H9 (cell line): ENCODE data around the gene STPG1. TPM values are rescaled to one million over a fixed set of nuclear protein-coding genes. Genes with fewer than 3 reads are reported as not detected.

ENCODE experiments used
- DNase-seq: peaks from one replicate; pipeline ENCODE4 v3.0.0-alpha.2; 2017
- H2AFZ ChIP-seq: one replicate; pipeline ENCODE4 v1.6.1; 2013; ENCODE audit warnings: mild to moderate bottlenecking, low read length, control low read depth, moderate library complexity
- H2AK5ac ChIP-seq: 2 replicates; pipeline ENCODE4 v1.6.1; 2013; ENCODE audit warnings: low read length, control low read depth, mixed read lengths; ENCODE audit not compliant: insufficient read length
- H2BK120ac ChIP-seq: one replicate; pipeline ENCODE4 v1.6.1; 2013; ENCODE audit warnings: low read depth, mild to moderate bottlenecking, low read length, control low read depth, inconsistent platforms; ENCODE audit not compliant: poor library complexity, severe bottlenecking
- H2BK12ac ChIP-seq: 2 replicates; pipeline ENCODE4 v1.6.1; 2013; ENCODE audit warnings: low read length, control low read depth, mixed read lengths, low read depth; ENCODE audit not compliant: insufficient read length
- H2BK15ac ChIP-seq: 2 replicates; pipeline ENCODE4 v1.6.1; 2013; ENCODE audit warnings: low read depth, low read length, control low read depth
- H2BK20ac ChIP-seq: one replicate; pipeline ENCODE4 v1.6.1; 2013; ENCODE audit warnings: low read depth, mild to moderate bottlenecking, low read length, control low read depth, inconsistent platforms; ENCODE audit not compliant: poor library complexity, severe bottlenecking
- H2BK5ac ChIP-seq: 2 replicates; pipeline ENCODE4 v1.6.1; 2013; ENCODE audit warnings: low read length, control low read depth, mixed read lengths; ENCODE audit not compliant: insufficient read length
- H3K14ac ChIP-seq: 2 replicates; pipeline ENCODE4 v1.6.1; 2013; ENCODE audit warnings: low read length, control low read depth; ENCODE audit not compliant: insufficient read depth
- H3K18ac ChIP-seq: 2 replicates; pipeline ENCODE4 v1.6.1; 2013; ENCODE audit warnings: low read depth, mild to moderate bottlenecking, mixed read lengths, low read length, control low read depth; ENCODE audit not compliant: insufficient read length
- H3K23ac ChIP-seq: 2 replicates; pipeline ENCODE4 v1.6.1; 2013; ENCODE audit warnings: low read length, control low read depth, mixed read lengths, low read depth; ENCODE audit not compliant: insufficient read length
- H3K23me2 ChIP-seq: 2 replicates; pipeline ENCODE4 v1.6.1; 2013; ENCODE audit warnings: low read depth, mild to moderate bottlenecking, mixed read lengths, low read length, control low read depth; ENCODE audit not compliant: insufficient read length, poor library complexity, severe bottlenecking
- H3K27ac ChIP-seq: 2 replicates; pipeline ENCODE4 v1.5.1; 2013; ENCODE audit warnings: low read length, control low read depth, mixed read lengths, low read depth; ENCODE audit not compliant: insufficient read length
- H3K27me3 ChIP-seq: 2 replicates; pipeline ENCODE4 v1.6.1; 2013; ENCODE audit warnings: low read length, control low read depth, inconsistent platforms; ENCODE audit not compliant: insufficient read depth
- H3K4ac ChIP-seq: 2 replicates; pipeline ENCODE4 v1.6.1; 2013; ENCODE audit warnings: low read depth, mild to moderate bottlenecking, control low read depth, inconsistent platforms, low read length, moderate library complexity
- H3K4me1 ChIP-seq: 2 replicates; pipeline ENCODE4 v1.6.1; 2013; ENCODE audit warnings: low read length, control low read depth, inconsistent platforms; ENCODE audit not compliant: insufficient read depth
- H3K4me2 ChIP-seq: 2 replicates; pipeline ENCODE4 v1.6.1; 2013; ENCODE audit warnings: low read length, control low read depth, mixed read lengths; ENCODE audit not compliant: insufficient read length, insufficient read depth
- H3K56ac ChIP-seq: 2 replicates; pipeline ENCODE4 v1.6.1; 2013; ENCODE audit warnings: low read depth, mild to moderate bottlenecking, mixed read lengths, low read length, control low read depth; ENCODE audit not compliant: insufficient read length
- H3K79me1 ChIP-seq: 2 replicates; pipeline ENCODE4 v1.6.1; 2013; ENCODE audit warnings: low read depth, mild to moderate bottlenecking, moderate library complexity, low read length, control low read depth, inconsistent platforms; ENCODE audit not compliant: insufficient read depth, poor library complexity, severe bottlenecking
- H3K79me2 ChIP-seq: 2 replicates; pipeline ENCODE4 v1.6.1; 2013; ENCODE audit warnings: low read length, control low read depth, inconsistent platforms; ENCODE audit not compliant: insufficient read depth
- H3K9ac ChIP-seq: 2 replicates; pipeline ENCODE4 v1.6.1; 2013; ENCODE audit warnings: low read length, control low read depth, mixed read lengths; ENCODE audit not compliant: insufficient read length; ENCODE audit errors: extremely low read depth
- H3K9me3 ChIP-seq: one replicate; pipeline ENCODE4 v1.6.1; 2013; ENCODE audit warnings: low read depth, low read length, inconsistent platforms; ENCODE audit not compliant: control insufficient read depth
- H3T11ph ChIP-seq: one replicate; pipeline ENCODE4 v1.6.1; 2013; ENCODE audit warnings: mild to moderate bottlenecking, low read length, control low read depth, inconsistent platforms
- H4K20me1 ChIP-seq: one replicate; pipeline ENCODE4 v1.6.1; 2013; ENCODE audit not compliant: control insufficient read depth, insufficient read length, insufficient read depth
- H4K5ac ChIP-seq: 2 replicates; pipeline ENCODE4 v1.6.1; 2013; ENCODE audit warnings: low read depth, mild to moderate bottlenecking, mixed read lengths, low read length, control low read depth; ENCODE audit not compliant: insufficient read length
- H4K8ac ChIP-seq: replicated peaks from 2 replicates; pipeline ENCODE4 v1.6.1; 2013; ENCODE audit warnings: low read length, control low read depth, mixed read lengths, low read depth; ENCODE audit not compliant: insufficient read length
- H4K91ac ChIP-seq: 2 replicates; pipeline ENCODE4 v1.6.1; 2013; ENCODE audit warnings: low read depth, mild to moderate bottlenecking, moderate library complexity, mixed read lengths, low read length, control low read depth; ENCODE audit not compliant: insufficient read length
- H3K27ac Mint-ChIP-seq, 3 experiments: 2 replicates in 2 of 3; 3 replicates in 1 of 3; pipeline ENCODE4 v1.8.0; 2020 to 2021; ENCODE audit warnings: mixed read lengths in 3 of 3, mild to moderate bottlenecking in 1 of 3, moderate library complexity in 1 of 3
- H3K27me3 Mint-ChIP-seq: 2 replicates; pipeline ENCODE4 v1.8.0; 2021; ENCODE audit warnings: low read depth, mild to moderate bottlenecking, moderate library complexity, mixed read lengths
- H3K36me3 Mint-ChIP-seq, 3 experiments: 2 replicates in 2 of 3; 3 replicates in 1 of 3; pipeline ENCODE4 v1.8.0; 2020 to 2021; ENCODE audit warnings: low read depth in 3 of 3, mixed read lengths in 3 of 3; ENCODE audit not compliant: insufficient read depth in 1 of 3
- H3K4me1 Mint-ChIP-seq, 2 experiments: 2 replicates each; pipeline ENCODE4 v1.8.0; 2020; ENCODE audit warnings: mixed read lengths in 2 of 2
- H3K4me3 Mint-ChIP-seq, 2 experiments: 2 replicates in 1 of 2; 3 replicates in 1 of 2; pipeline ENCODE4 v1.8.0; 2020 to 2021; ENCODE audit warnings: mild to moderate bottlenecking in 2 of 2, mixed read lengths in 2 of 2, moderate library complexity in 1 of 2
- H3K9me3 Mint-ChIP-seq, 2 experiments: 2 replicates in 1 of 2; 3 replicates in 1 of 2; pipeline ENCODE4 v1.8.0; 2020; ENCODE audit warnings: mild to moderate bottlenecking in 2 of 2, mixed read lengths in 2 of 2, moderate library complexity in 1 of 2
- CTCF ChIP-seq: fragments of 200-600 bp; sonication (generic); conservative IDR thresholded peaks from 3 replicates; pipeline ENCODE4 v1.8.0; 2021; ENCODE audit warnings: antibody characterized with exemption, mild to moderate bottlenecking
- WGBS: extraction: QIAGEN DNeasy Blood & Tissue Kit; methylation state at CpG from one replicate; pipeline ENCODE4 v1.1.7; 2013; ENCODE audit warnings: missing lambda C conversion rate, low lambda C conversion rate, mixed read lengths; ENCODE audit not compliant: insufficient read length; ENCODE audit errors: extremely low coverage; 5-methylcytosine and 5-hydroxymethylcytosine counted together
- total RNA-seq: library from RNA; stranded (reverse); gene quantifications from 2 replicates; pipeline ENCODE4 v1.2.1, GENCODE V29; 2021

The STPG1 gene
- total RNA-seq, 1 experiment from 2014 or later = 8.3 TPM

- H3K14ac ChIP-seq = no peak overlapping the region
- H3K56ac ChIP-seq = no peak overlapping the region
- H3K4me1 ChIP-seq = no peaks in the 10 kb centered on the region
- no peak overlapping the region for H3K9ac ChIP-seq
- no peak overlapping the region for H2BK120ac ChIP-seq
- no peak overlapping the region for H3K4me3 Mint-ChIP-seq
- H3K23me2 ChIP-seq = no peaks in the 10 kb centered on the region
- no peak overlapping the region for H4K8ac ChIP-seq
- no peak for TF ChIP-seq CTCF
- H3T11ph ChIP-seq = no peak overlapping the region
- no peak overlapping the region for H2BK15ac ChIP-seq
- H3K4me1 Mint-ChIP-seq = peaks cover 18 to 19% of the 10 kb centered on the region in 2 experiments
- H3K27ac ChIP-seq = no peak overlapping the region
- no peaks in the 10 kb centered on the region for H4K20me1 ChIP-seq
- H2AFZ ChIP-seq = no peak overlapping the region
- no peak overlapping the region for H3K23ac ChIP-seq
- DNase-seq = no peak
- H3K18ac ChIP-seq = no peak overlapping the region
- no peak overlapping the region for H2BK20ac ChIP-seq
- H2AK5ac ChIP-seq = no peak overlapping the region
- no peaks in the 10 kb centered on the region for H3K9me3 Mint-ChIP-seq
- no peak overlapping the region for H2BK5ac ChIP-seq
- no peak overlapping the region for H3K27ac Mint-ChIP-seq
- WGBS = no CpG with 5 or more reads among the region's 2 CpGs
- no peak overlapping the region for H4K5ac ChIP-seq
- 0 out of 7 replicates have a peak, but pooled peaks cover 0 to 2% (median 0%) of the 10 kb centered on the region in 3 experiments for H3K36me3 Mint-ChIP-seq
- no peaks in the 10 kb centered on the region for H3K79me2 ChIP-seq
- H2BK12ac ChIP-seq = no peak overlapping the region
- H3K9me3 ChIP-seq = no peaks in the 10 kb centered on the region
- no peaks in the 10 kb centered on the region for H3K27me3 ChIP-seq
- H3K4me2 ChIP-seq = no peak overlapping the region
- peaks cover 21% of the 10 kb centered on the region for H3K27me3 Mint-ChIP-seq
- H3K4ac ChIP-seq = no peak overlapping the region
- no peaks in the 10 kb centered on the region for H3K79me1 ChIP-seq
- no peak overlapping the region for H4K91ac ChIP-seq
Observed at GRCh38 chr1:24329797-24330543, 83.6 kb downstream of the STPG1 start.
